Activated naive CD4-positive, alpha-beta T cell treated with Interleukin-2 at 50 U/mL for 16 hours (primary cell): ENCODE results near the gene ZNF768.
"Not testable (repeated sequence)": the region's sequence is repeated elsewhere in the genome, so short reads cannot be mapped to it uniquely, and the experiment has no call there.

ENCODE experiments used
- DNase-seq: peaks from one replicate; pipeline ENCODE4 v3.0.0-alpha.2; 2020

Gene ZNF768

DNA sequence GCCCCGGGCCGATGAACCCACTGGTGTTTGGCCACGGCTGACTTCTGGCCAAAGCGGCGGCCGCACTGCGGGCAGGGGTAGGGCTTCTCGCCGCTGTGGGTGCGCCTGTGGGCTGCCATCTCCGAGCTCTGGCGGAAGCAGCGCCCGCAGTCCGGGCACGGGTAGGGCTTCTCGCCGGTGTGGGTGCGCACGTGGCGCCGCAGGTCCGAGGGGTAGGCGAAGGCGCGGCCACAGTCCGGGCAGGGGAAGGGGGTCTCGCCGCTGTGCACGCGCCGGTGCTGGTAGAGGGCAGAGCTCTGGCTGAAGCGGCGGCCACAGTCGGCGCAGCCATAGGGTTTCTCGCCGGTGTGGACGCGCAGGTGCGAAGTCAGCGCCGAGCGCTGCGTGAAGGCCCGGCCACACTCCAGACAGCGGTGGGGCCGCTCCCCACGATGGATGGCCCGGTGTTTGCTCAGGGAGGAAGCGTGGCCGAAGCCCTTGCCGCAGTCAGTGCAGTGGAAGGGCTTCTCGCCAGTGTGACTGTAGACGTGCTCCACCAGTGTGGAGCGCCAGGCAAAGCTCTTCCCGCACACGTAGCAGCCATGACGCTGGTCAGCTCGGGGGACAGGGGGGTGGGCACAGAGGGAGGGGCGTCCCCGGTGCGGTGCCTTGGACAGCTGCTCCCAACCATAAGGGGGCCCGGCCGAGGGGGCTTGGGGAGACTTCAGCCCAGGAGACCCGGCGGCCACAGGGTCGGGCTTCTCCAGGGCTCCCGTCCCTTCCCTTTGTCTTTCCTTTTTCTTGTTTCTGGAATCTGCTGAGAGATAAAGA, 29.2 kb upstream of the ZNF768 start:
- DNase-seq, result no peak

- DNase-seq, result no peak
Observed at GRCh38 chr16:30554557-30555314, 28.4 kb upstream of the ZNF768 start.

DNA sequence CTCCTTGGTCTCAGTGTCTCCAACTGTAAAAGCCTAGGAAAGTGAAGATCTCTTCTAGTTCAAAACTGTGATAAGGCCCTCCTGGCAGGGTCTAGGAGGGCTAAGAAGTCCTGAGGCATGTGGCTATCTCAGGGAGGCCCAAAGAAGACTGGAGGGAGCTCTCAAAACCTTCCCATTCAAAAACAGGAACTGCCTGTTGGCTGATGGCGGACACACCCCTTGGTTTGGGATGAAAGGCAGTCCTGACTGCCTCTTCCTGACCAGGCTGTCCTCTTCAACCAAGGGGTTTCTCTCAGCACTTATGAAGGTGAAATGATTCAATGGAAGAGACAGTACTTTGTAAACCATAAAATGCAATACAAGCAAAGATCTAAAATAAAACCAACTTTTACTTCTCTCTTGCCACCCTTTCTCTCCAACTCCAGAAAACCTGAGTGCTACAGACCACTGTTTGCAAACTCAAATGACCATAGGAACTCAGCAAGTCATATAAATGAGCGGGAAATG, 27.1 kb upstream of the ZNF768 start:
- no peak for DNase-seq

- no peak for DNase-seq
Observed at GRCh38 chr16:30552956-30553355, 26.6 kb upstream of the ZNF768 start.

DNA sequence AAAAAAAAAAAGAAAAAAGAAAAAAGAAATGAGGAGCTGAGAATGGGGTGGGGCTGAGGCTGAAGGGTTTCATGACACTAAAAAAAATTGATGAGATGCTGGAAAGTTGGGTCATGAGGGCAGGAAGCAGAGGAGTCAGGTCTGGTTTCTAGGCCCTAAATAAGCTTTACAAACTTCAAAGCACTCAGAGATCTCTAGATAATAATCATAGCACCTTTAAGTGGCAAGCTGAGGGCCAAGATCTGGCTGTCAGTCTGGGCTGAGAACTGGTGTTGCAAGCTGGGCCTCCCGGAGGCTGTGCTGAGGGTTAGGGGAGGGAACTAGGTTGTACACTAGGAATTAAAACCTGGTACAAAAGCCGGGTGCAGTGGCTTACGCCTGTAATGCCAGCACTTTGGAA, 25.4 kb upstream of the ZNF768 start:
- DNase-seq, result peak; percentile 69

- DNase-seq, result no peak
Observed at GRCh38 chr16:30548416-30549253, 22.3 kb upstream of the ZNF768 start.

- DNase-seq, result no peak
Observed at GRCh38 chr16:30546115-30546514, 19.7 kb upstream of the ZNF768 start.

DNA sequence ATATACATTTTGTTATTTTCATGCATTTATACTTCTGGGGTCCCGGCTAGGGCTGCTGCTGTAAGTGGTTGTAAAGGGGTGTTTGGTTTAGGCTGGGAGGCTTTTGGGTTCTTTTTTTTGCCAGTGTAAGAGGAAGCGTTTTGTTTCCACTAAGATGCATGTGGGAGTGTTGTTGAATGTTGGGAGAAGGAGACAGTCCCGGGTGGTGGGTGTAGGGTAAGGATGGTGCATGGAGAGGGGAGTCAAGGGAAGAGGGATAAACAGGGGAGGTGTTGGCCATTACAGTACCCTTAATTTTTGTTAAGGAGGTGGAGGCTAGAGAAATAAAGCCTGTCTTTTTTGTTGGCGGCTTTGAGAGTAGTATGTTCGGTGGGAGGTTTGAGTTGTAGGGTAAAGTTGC, 16.7 kb upstream of the ZNF768 start:
- no peak for DNase-seq

GRCh38 chr16:30541502-30542329, 15.3 kb upstream of the ZNF768 start:
- DNase-seq, result no peak

DNA sequence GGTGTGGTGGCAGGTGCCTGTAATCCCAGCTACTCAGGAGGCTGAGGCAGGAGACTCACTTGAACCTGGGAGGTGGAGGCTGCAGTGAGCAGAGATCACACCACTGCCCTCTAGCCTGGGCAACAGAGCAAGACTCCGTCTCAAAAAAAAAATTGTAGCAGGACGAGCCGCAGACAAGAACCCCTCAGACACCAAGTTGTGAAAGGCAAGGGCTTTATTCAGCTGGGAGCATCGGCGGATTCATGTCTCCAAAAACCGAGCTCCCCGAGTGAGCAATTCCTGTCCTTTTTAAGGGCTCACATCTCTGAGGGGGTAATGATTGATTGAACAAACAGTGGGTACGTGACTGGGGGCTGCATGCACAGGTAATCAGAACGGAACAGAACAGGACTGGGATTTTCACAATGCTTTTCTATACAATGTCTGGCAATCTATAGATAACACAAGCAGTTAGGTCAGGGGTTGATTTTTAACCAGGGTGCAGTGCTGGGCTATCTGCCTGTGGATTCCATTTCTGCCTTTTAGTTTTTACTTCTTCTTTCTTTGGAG, 14.6 kb upstream of the ZNF768 start:
- not testable (repeated sequence) for DNase-seq

DNA sequence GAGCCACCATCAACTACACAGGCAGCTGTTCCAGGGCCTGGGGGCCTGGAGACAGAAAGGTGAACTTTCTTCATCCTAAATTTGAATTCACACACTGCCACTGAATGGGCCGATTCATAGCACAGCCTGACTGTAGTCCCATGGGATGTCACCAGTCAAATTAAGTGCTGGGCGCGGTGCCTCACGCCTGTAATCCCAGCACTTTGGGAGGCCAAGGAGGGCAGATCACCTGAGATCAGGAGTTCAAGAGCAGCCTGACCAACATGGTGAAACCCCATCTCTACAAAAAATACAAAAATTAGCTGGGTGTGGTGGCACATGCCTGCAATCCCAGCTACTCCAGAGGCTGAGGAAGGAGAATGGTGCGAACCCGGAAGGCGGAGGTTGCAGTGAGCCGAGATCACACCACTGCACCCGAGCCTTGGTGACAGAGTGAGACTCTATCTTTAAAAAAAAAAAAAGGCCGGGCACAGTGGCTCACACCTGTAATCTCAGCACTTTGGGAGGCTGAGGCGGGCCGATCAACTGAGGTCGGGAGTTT, 13.7 kb upstream of the ZNF768 start:
- DNase-seq, result not testable (repeated sequence)

- no peak for DNase-seq
Observed at GRCh38 chr16:30539000-30539964, 12.9 kb upstream of the ZNF768 start.

- not testable (repeated sequence) for DNase-seq
Observed at GRCh38 chr16:30536391-30537024, 10.1 kb upstream of the ZNF768 start.

GRCh38 chr16:30535777-30536190, 9.4 kb upstream of the ZNF768 start:
- DNase-seq, result peak; percentile 73

- no peak for DNase-seq
Observed at GRCh38 chr16:30535106-30535776, 8.9 kb upstream of the ZNF768 start.

- DNase-seq, result peak; percentile 93
Observed at GRCh38 chr16:30534368-30535105, 8.2 kb upstream of the ZNF768 start, which contains the start of gene ZNF747. ZNF747 (minus strand) TSS chr16:30534858; CDS start chr16:30534679, 179 bp downstream.

DNA sequence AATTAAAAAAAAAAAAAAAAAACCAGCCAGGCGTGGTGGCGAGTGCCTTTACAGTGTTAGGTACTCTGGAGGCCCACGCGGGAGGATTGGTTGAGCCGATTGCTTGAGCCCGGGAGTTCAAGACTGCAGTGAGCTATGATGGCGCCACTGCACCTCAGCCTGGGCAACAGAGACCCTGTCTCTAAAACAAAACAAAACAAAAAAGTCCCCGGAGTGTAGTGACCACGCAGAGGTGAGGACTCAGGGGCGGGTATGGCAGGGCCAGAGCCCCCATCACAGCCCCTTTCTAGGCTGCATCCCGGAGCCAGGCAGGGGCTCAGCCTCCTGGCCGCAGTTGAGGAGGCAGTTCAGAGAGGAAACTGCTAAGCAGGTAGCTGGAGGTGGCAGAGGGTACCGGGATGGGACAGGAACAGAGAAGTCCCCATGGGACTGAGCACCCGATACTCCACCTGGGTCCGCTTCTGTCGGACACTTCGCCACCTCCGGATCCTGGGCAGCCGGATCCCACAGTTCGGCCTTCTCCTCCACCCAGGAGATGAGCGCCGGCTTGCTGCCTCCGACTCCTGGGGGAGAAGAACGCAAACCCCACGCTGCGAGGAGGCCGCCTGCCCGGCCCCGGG, 7.5 kb upstream of the ZNF768 start:
- peak; percentile 27 for DNase-seq

DNA sequence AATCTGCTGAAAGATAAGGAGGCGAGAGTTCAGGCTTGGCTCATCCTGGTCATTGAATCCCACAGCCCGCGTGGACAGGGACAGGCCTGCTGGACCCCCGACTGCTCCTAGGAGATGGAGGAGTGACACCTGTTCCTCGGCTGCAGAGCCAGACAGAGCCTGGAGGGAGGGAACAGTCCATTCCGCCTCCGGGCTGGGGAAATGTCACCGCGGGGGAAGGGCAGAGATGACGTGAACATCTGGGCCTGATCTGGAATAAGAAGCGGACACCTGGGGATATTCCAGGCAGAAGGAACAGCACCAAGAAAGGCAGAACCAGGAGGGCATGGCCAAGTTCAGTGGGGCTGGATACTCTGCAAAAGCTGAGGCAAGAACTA, 6.8 kb upstream of the ZNF768 start:
- no peak for DNase-seq
